Measurements from ENCODE around the gene MUC6. TPM values are rescaled to one million over a fixed set of nuclear protein-coding genes. Genes with fewer than 3 reads are reported as not detected.

MUC6 gene
- total RNA-seq, 4 donors from 2014 or later, result 0.19 TPM; not detected in 3

- H3K9me3 ChIP-seq, result no peaks in the 10 kb centered on the region
- TF ChIP-seq CTCF (IDR thresholded peaks at IDR 0.05) (no peak), POLR2A (IDR thresholded peaks at IDR 0.05) (no peak)
- no peak overlapping the region for H3K27ac ChIP-seq
- H3K27me3 ChIP-seq, result peaks cover 0 to 68% (median 3%) of the 10 kb centered on the region in 4 donors
- peaks cover 3 to 12% (median 7%) of the 10 kb centered on the region in 3 donors for H3K4me1 ChIP-seq
- DNase-seq, result no peak
- 55 to 66% methylated on average over 8 of the region's 8 CpGs for WGBS, 2 donors
- intact Hi-C loops (cut with DNase I), result no loop called here
- no peak overlapping the region for H3K4me3 ChIP-seq
- no peaks in the 10 kb centered on the region for H3K36me3 ChIP-seq
These were observed 31.4 kb upstream of the MUC6 start for GRCh38 chr11:1067812-1068496.

- H3K4me1 ChIP-seq, result peaks cover 0 to 10% (median 3%) of the 10 kb centered on the region in 3 donors
- peaks cover 0 to 66% (median 3%) of the 10 kb centered on the region in 4 donors for H3K27me3 ChIP-seq
- H3K4me3 ChIP-seq, result no peak overlapping the region
- no peak for DNase-seq
- no peak overlapping the region for H3K27ac ChIP-seq
- WGBS, 2 donors, result 41 to 45% methylated on average over 3 of the region's 3 CpGs
- TF ChIP-seq POLR2A (IDR thresholded peaks at IDR 0.05) (no peak), CTCF (IDR thresholded peaks at IDR 0.05) (no peak)
- no peaks in the 10 kb centered on the region for H3K36me3 ChIP-seq
- intact Hi-C loops (cut with DNase I), result no loop called here
- H3K9me3 ChIP-seq, result peaks cover 0 to 9% (median 0%) of the 10 kb centered on the region in 3 donors
These were observed 27.6 kb upstream of the MUC6 start for GRCh38 chr11:1064167-1064566.

- 43 to 57% methylated on average over 7 to 8 of the region's 9 CpGs for WGBS, 2 donors
- Histone ChIP-seq H3K27ac (peak overlapping the region in 1 of 4 donors; percentile 13), H3K27me3 (peaks cover 0 to 67% (median 3%) of the 10 kb centered on the region in 4 donors), H3K4me1 (peaks cover 0 to 10% (median 3%) of the 10 kb centered on the region in 3 donors), H3K4me3 (no peak overlapping the region), H3K9me3 (peaks cover 0 to 9% (median 0%) of the 10 kb centered on the region in 3 donors), H3K36me3 (no peaks in the 10 kb centered on the region)
- intact Hi-C loops (cut with DNase I), result no loop called here
- no peak for DNase-seq
- TF ChIP-seq POLR2A (IDR thresholded peaks at IDR 0.05), result no peak
- TF ChIP-seq CTCF (IDR thresholded peaks at IDR 0.05), result no peak
These were observed 25.7 kb upstream of the MUC6 start for GRCh38 chr11:1062075-1062820.

- peak overlapping the region in 1 of 4 donors; percentile 2 for H3K27ac ChIP-seq
- H3K4me1 ChIP-seq, result peaks cover 0 to 10% (median 3%) of the 10 kb centered on the region in 3 donors
- WGBS, 2 donors, result 55 to 65% methylated on average over 17 to 18 of the region's 18 CpGs
- TF ChIP-seq CTCF (IDR thresholded peaks at IDR 0.05) (no peak), POLR2A (IDR thresholded peaks at IDR 0.05) (no peak)
- peaks cover 0 to 65% (median 2%) of the 10 kb centered on the region in 4 donors for H3K27me3 ChIP-seq
- intact Hi-C loops (cut with DNase I), result no loop called here
- H3K4me3 ChIP-seq, result no peak overlapping the region
- no peaks in the 10 kb centered on the region for H3K36me3 ChIP-seq
- H3K9me3 ChIP-seq, result peaks cover 0 to 9% (median 0%) of the 10 kb centered on the region in 3 donors
- DNase-seq, result no peak
These were observed 24.5 kb upstream of the MUC6 start for GRCh38 chr11:1060852-1061616.
